ENCODE measurements around the gene KIF12.

The KIF12 gene

DNA sequence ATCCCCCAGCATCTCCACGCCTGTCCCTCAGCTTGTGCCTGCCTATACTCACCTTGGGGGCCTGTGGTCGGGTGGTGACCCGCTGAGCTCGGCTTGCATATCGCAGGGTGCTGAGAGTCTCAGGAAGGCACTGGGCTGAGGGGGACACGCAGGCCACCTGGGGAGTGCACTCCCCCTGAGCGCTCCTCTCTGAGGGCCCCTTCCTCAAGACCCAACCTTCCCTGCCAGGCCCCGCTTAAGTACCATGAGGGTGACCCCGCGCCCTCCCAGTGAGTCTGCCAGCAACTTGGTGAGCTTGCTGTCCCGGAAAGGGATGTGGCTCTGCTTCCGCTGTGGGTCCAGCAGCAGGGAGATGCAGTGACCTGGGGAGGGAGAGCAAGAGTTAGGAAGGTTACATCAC is 4.1 kb downstream of the KIF12 start:
- Histone ChIP-seq H3K4me2 (ENCODE audit: low read length) (no peak overlapping the region), H3K4me1 (no peaks in the 10 kb centered on the region), H3K9me3 (ENCODE audit: control insufficient read depth, low read length) (no peaks in the 10 kb centered on the region), H3K4me3 (ENCODE audit: low read depth, low read length) (no peak overlapping the region), H3K27me3 (ENCODE audit: control insufficient read depth, insufficient read depth, low read length) (no peaks in the 10 kb centered on the region), H3K9ac (no peak overlapping the region), H2AFZ (no peak overlapping the region), H3K27ac (no peak overlapping the region), H3K79me2 (no peaks in the 10 kb centered on the region), H3K36me3 (ENCODE audit: control insufficient read depth, insufficient read depth, low read length) (no peaks in the 10 kb centered on the region)
- TF ChIP-seq CTCF (IDR thresholded peaks at IDR 0.05), result no peak

- no peaks in the 10 kb centered on the region for H3K4me1 ChIP-seq
- H3K36me3 ChIP-seq (ENCODE audit: control insufficient read depth, insufficient read depth, low read length), result no peaks in the 10 kb centered on the region
- H3K9me3 ChIP-seq (ENCODE audit: control insufficient read depth, low read length), result no peaks in the 10 kb centered on the region
- TF ChIP-seq CTCF (IDR thresholded peaks at IDR 0.05), result no peak
- no peak overlapping the region for H3K4me3 ChIP-seq (ENCODE audit: low read depth, low read length)
- no peak overlapping the region for H3K27ac ChIP-seq
- no peaks in the 10 kb centered on the region for H3K27me3 ChIP-seq (ENCODE audit: control insufficient read depth, insufficient read depth, low read length)
- no peak overlapping the region for H2AFZ ChIP-seq
- H3K9ac ChIP-seq, result no peak overlapping the region
- H3K79me2 ChIP-seq, result no peaks in the 10 kb centered on the region
- H3K4me2 ChIP-seq (ENCODE audit: low read length), result no peak overlapping the region
Measured at GRCh38 chr9:114093761-114094505, 5.2 kb downstream of the KIF12 start.

- Histone ChIP-seq H3K9me3 (ENCODE audit: control insufficient read depth, low read length) (no peaks in the 10 kb centered on the region), H3K9ac (no peak overlapping the region), H3K4me3 (ENCODE audit: low read depth, low read length) (no peak overlapping the region), H3K27ac (no peak overlapping the region), H3K79me2 (no peaks in the 10 kb centered on the region), H2AFZ (no peak overlapping the region), H3K4me2 (ENCODE audit: low read length) (no peak overlapping the region), H3K27me3 (ENCODE audit: control insufficient read depth, insufficient read depth, low read length) (no peaks in the 10 kb centered on the region), H3K4me1 (no peaks in the 10 kb centered on the region), H3K36me3 (ENCODE audit: control insufficient read depth, insufficient read depth, low read length) (no peaks in the 10 kb centered on the region)
- TF ChIP-seq CTCF (IDR thresholded peaks at IDR 0.05), result no peak
Measured at GRCh38 chr9:114093031-114093471, 6.0 kb downstream of the KIF12 start.

DNA sequence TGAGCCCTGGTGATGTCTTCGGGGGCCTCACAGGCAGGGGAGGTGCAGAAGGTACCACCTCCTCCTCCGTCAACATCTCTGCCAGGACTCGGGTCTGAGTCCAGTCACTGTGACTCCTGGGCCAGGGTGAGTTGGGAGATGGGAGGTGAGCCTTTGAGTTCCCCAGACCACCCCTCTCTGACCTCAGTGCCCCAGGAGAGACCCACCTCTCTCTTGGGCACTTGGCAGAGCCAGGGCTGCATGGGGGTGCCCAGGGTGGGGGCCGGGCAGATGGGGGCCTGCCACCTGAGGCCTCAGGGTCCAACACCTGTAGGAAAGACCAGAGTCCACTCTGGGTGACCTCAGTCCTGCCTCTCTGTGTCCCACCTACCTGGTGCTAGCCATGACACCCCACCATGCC is 6.8 kb downstream of the KIF12 start:
- Histone ChIP-seq H3K9me3 (ENCODE audit: control insufficient read depth, low read length) (no peaks in the 10 kb centered on the region), H3K27me3 (ENCODE audit: control insufficient read depth, insufficient read depth, low read length) (no peaks in the 10 kb centered on the region), H3K79me2 (no peaks in the 10 kb centered on the region), H3K4me1 (no peaks in the 10 kb centered on the region), H3K36me3 (ENCODE audit: control insufficient read depth, insufficient read depth, low read length) (no peaks in the 10 kb centered on the region), H3K27ac (no peak overlapping the region), H3K4me3 (ENCODE audit: low read depth, low read length) (no peak overlapping the region), H2AFZ (no peak overlapping the region), H3K9ac (no peak overlapping the region), H3K4me2 (ENCODE audit: low read length) (no peak overlapping the region)
- TF ChIP-seq CTCF (IDR thresholded peaks at IDR 0.05), result no peak

- Histone ChIP-seq H2AFZ (no peak overlapping the region), H3K4me2 (ENCODE audit: low read length) (no peak overlapping the region), H3K36me3 (ENCODE audit: control insufficient read depth, insufficient read depth, low read length) (no peaks in the 10 kb centered on the region), H3K27ac (no peak overlapping the region), H3K79me2 (no peaks in the 10 kb centered on the region), H3K4me3 (ENCODE audit: low read depth, low read length) (no peak overlapping the region), H3K27me3 (ENCODE audit: control insufficient read depth, insufficient read depth, low read length) (no peaks in the 10 kb centered on the region), H3K9ac (no peak overlapping the region), H3K4me1 (no peaks in the 10 kb centered on the region), H3K9me3 (ENCODE audit: control insufficient read depth, low read length) (no peaks in the 10 kb centered on the region)
- TF ChIP-seq CTCF (IDR thresholded peaks at IDR 0.05), result no peak
Measured at GRCh38 chr9:114091711-114092110, 7.4 kb downstream of the KIF12 start.
